ENCODE measurements around the gene CTIF. TPM values are rescaled to one million over a fixed set of nuclear protein-coding genes. Genes with fewer than 3 reads are reported as not detected.

CTIF gene
- total and polyA plus RNA-seq, 2 donors (not counting 1 experiment from before 2014, with no cell fraction given), result 27.2 to 28.1 TPM

DNA sequence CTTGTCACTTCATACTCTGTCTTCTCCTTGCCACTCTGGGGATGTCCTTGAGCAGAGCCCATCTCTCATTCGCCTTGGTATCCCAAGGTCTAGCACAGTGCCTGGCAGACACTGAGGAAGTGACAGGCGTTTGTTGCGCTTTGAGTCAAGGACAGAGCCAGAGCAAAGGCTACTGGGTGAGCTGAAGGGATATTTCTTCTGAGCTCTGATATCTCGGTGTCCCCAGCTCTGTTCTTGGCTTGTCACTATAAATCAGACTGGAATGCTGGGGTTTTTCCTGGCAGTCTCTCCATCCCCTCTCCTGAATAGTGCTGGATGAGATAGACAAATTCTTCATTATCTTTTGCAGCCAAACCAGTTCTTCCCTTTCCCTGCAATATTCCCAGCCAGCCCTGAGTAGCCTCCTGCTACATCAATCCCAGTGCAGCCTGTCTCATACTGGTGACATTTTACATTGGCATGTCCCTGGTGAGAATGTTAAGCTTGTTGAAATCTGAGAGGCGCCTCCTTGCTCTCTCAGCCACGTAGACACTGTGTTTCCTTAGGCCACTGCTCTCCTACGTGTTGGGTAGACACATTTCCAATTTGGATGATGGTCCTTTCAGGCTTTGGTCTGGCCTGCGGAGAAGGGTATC is 61.7 kb downstream of the CTIF start:
- no peaks in the 10 kb centered on the region for H3K9me3 ChIP-seq (ENCODE audit: control insufficient read depth, insufficient read depth, low read depth, low read length)
- H3K4me1 ChIP-seq (ENCODE audit: control insufficient read depth, extremely low read depth, insufficient read depth, low read length), result no peaks in the 10 kb centered on the region
- H2AFZ ChIP-seq (ENCODE audit: low read length), result no peak overlapping the region
- H3K27me3 ChIP-seq (ENCODE audit: control insufficient read depth, insufficient read depth, low read length), result no peaks in the 10 kb centered on the region
- H3K4me2 ChIP-seq (ENCODE audit: extremely low read depth, insufficient read depth, low read length), result no peak overlapping the region
- H4K20me1 ChIP-seq (ENCODE audit: control insufficient read depth, extremely low read depth, insufficient read depth, low read length), result peaks cover 4% of the 10 kb centered on the region
- no peak for TF ChIP-seq EZH2 (IDR thresholded peaks at IDR 0.05; ENCODE audit: low read length, missing control alignments)
- TF ChIP-seq CTCF (conservative IDR thresholded peaks at IDR 0.05 in 1 of 2, IDR thresholded peaks at IDR 0.05 in 1 of 2; ENCODE audit: low read depth in 1 of 2, low read length in 2 of 2), result no peak
- no peak overlapping the region for H3K4me3 ChIP-seq (replicated peaks in 1 of 4; ENCODE audit: control extremely low read depth in 1 of 4, insufficient read depth in 1 of 4, low read depth in 3 of 4, low read length in 4 of 4)
- no peaks in the 10 kb centered on the region for H3K36me3 ChIP-seq (ENCODE audit: control insufficient read depth, insufficient read depth, low read length)
- H3K79me2 ChIP-seq (ENCODE audit: control insufficient read depth, insufficient read depth, low read length), result peaks cover 20% of the 10 kb centered on the region
- H3K27ac ChIP-seq (ENCODE audit: insufficient read depth, low read length), result no peak overlapping the region
- H3K9ac ChIP-seq (ENCODE audit: insufficient read depth, low read length), result no peak overlapping the region
- peak in 1 of 2 donors; percentile 48 for DNase-seq (ENCODE audit: low read depth in 2 of 2)

GRCh38 chr18:48601343-48601742 is 62.5 kb downstream of the CTIF start:
- Histone ChIP-seq H4K20me1 (ENCODE audit: control insufficient read depth, extremely low read depth, insufficient read depth, low read length) (peaks cover 7% of the 10 kb centered on the region), H3K27ac (ENCODE audit: insufficient read depth, low read length) (no peak overlapping the region), H3K4me1 (ENCODE audit: control insufficient read depth, extremely low read depth, insufficient read depth, low read length) (peaks cover 3% of the 10 kb centered on the region), H3K27me3 (ENCODE audit: control insufficient read depth, insufficient read depth, low read length) (no peaks in the 10 kb centered on the region), H3K9ac (ENCODE audit: insufficient read depth, low read length) (no peak overlapping the region), H3K4me3 (replicated peaks in 1 of 4; ENCODE audit: control extremely low read depth in 1 of 4, insufficient read depth in 1 of 4, low read depth in 3 of 4, low read length in 4 of 4) (no peak overlapping the region), H2AFZ (ENCODE audit: low read length) (no peak overlapping the region), H3K36me3 (ENCODE audit: control insufficient read depth, insufficient read depth, low read length) (no peaks in the 10 kb centered on the region), H3K9me3 (ENCODE audit: control insufficient read depth, insufficient read depth, low read depth, low read length) (no peaks in the 10 kb centered on the region), H3K4me2 (ENCODE audit: extremely low read depth, insufficient read depth, low read length) (no peak overlapping the region), H3K79me2 (ENCODE audit: control insufficient read depth, insufficient read depth, low read length) (peaks cover 23% of the 10 kb centered on the region)
- DNase-seq (ENCODE audit: low read depth in 2 of 2), result no peak
- no peak for TF ChIP-seq CTCF (conservative IDR thresholded peaks at IDR 0.05 in 1 of 2, IDR thresholded peaks at IDR 0.05 in 1 of 2; ENCODE audit: low read depth in 1 of 2, low read length in 2 of 2)
- TF ChIP-seq EZH2 (IDR thresholded peaks at IDR 0.05; ENCODE audit: low read length, missing control alignments), result no peak

DNA sequence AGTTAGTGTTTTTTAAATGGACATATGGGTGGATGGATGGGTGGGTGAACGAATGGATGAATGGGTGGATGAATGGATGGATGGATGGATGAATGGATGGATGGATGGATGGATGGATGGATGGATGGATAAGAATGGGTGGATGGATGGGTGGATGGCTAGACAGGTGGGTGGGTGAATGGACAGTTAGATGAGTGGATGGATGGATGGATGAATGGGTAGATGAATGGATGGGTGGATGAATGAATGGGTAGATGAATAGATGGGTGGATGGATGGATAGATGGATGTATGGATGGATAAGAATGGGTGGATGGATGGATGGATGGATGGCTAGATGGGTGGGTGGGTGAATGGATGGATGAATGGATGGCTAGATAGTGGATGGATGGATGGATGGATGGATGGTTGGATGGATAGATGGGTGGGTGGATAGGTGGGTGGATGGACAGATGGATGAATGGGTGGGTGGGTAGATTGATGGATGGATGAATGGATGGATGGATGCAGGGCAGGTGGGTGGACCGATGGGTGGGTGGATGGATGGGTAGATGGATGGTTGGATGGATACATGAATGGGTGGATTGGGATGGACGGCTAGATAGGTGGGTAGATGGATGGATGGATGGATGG is 64.0 kb downstream of the CTIF start:
- Histone ChIP-seq H3K27ac (ENCODE audit: insufficient read depth, low read length) (no peak overlapping the region), H3K4me2 (ENCODE audit: extremely low read depth, insufficient read depth, low read length) (no peak overlapping the region), H4K20me1 (ENCODE audit: control insufficient read depth, extremely low read depth, insufficient read depth, low read length) (peaks cover 10% of the 10 kb centered on the region), H3K9me3 (ENCODE audit: control insufficient read depth, insufficient read depth, low read depth, low read length) (no peaks in the 10 kb centered on the region), H3K4me1 (ENCODE audit: control insufficient read depth, extremely low read depth, insufficient read depth, low read length) (peaks cover 14% of the 10 kb centered on the region), H3K4me3 (replicated peaks in 1 of 4; ENCODE audit: control extremely low read depth in 1 of 4, insufficient read depth in 1 of 4, low read depth in 3 of 4, low read length in 4 of 4) (no peak overlapping the region), H3K27me3 (ENCODE audit: control insufficient read depth, insufficient read depth, low read length) (no peaks in the 10 kb centered on the region), H3K79me2 (ENCODE audit: control insufficient read depth, insufficient read depth, low read length) (peaks cover 25% of the 10 kb centered on the region), H2AFZ (ENCODE audit: low read length) (no peak overlapping the region), H3K36me3 (ENCODE audit: control insufficient read depth, insufficient read depth, low read length) (no peaks in the 10 kb centered on the region), H3K9ac (ENCODE audit: insufficient read depth, low read length) (no peak overlapping the region)
- DNase-seq (ENCODE audit: low read depth in 2 of 2), result no peak
- TF ChIP-seq CTCF (conservative IDR thresholded peaks at IDR 0.05 in 1 of 2, IDR thresholded peaks at IDR 0.05 in 1 of 2; ENCODE audit: low read depth in 1 of 2, low read length in 2 of 2) (no peak), EZH2 (IDR thresholded peaks at IDR 0.05; ENCODE audit: low read length, missing control alignments) (no peak)
